Renal cortex interstitium (tissue), 11 donors: ENCODE data around the gene EGFR. TPM values are rescaled to one million over a fixed set of nuclear protein-coding genes. Genes with fewer than 3 reads are reported as not detected.

Source experiments
- DNase-seq, 11 donors: peaks; one replicate each; pipeline ENCODE4 v3.0.0-alpha.2; 2013; ENCODE audit warnings: low read depth in 9 of 11, low spot score in 4 of 11; ENCODE audit errors: extremely low read depth in 1 of 11
- polyA plus RNA-seq, 3 donors: library from polyadenylated mRNA; unstranded; fragments of 120-200 nt; gene quantifications; one replicate each; pipeline ENCODE4 v1.2.1, GENCODE V29; 2013; ENCODE audit not compliant: insufficient read length in 3 of 3

The EGFR gene
- polyA plus RNA-seq, 3 donors = 29.9 to 33.1 (median 30.3) TPM

GRCh38 chr7:55255496-55256445, 237.0 kb downstream of the EGFR start:
- peak in 10 of 11 donors; percentile 57 to 78 (median 70) for DNase-seq

- DNase-seq = no peak
Observed at GRCh38 chr7:55258631-55259030, 239.8 kb downstream of the EGFR start.

- DNase-seq = no peak
Observed at GRCh38 chr7:55260171-55260570, 241.4 kb downstream of the EGFR start.

GRCh38 chr7:55260676-55261385, 242.0 kb downstream of the EGFR start:
- no peak for DNase-seq
